Peyer's patch (tissue), 4 donors: Measurements from ENCODE around the gene BLMH.

ENCODE experiments used
- CTCF ChIP-seq, 6 experiments: fragments of 450-650 bp in 4 of 6; fragments of 200-600 bp in 2 of 6; sonication (generic) in 1 of 6; IDR thresholded peaks; one replicate each; pipeline ENCODE4 v1.5.1; 2017 to 2019; ENCODE audit warnings: antibody characterized with exemption in 6 of 6, mild to moderate bottlenecking in 3 of 6, moderate library complexity in 1 of 6
- POLR2A ChIP-seq, 2 donors: fragments of 450-650 bp; IDR thresholded peaks; one replicate each; pipeline ENCODE4 v1.5.1; 2017; ENCODE audit warnings: antibody characterized with exemption in 2 of 2, mild to moderate bottlenecking in 2 of 2, moderate library complexity in 2 of 2

GRCh38 chr17:30323262-30323894 is 31.6 kb upstream of the BLMH start:
- TF ChIP-seq CTCF (IDR thresholded peaks at IDR 0.05), result no peak
- TF ChIP-seq POLR2A (IDR thresholded peaks at IDR 0.05), result no peak
